B cell (primary cell): ENCODE data around the gene TBC1D1. TPM values are rescaled to one million over a fixed set of nuclear protein-coding genes. Genes with fewer than 3 reads are reported as not detected.

Source experiments
- ATAC-seq: fragments of 200-7000 bp; cut with Tn5 transposase; one replicate; pipeline ENCODE4 v1.10.0; 2021; ENCODE audit warnings: low read depth, mild to moderate bottlenecking, moderate number of reproducible peaks, moderate library complexity
- CTCF ChIA-PET: fragments of 350-600 bp; sonication (Branson Sonifier 250); formaldehyde crosslinking; loops from one replicate; lab custom pipeline; 2021; ENCODE audit warnings: antibody characterized with exemption, inconsistent platforms; lab: Charles Lee
- POLR2A ChIA-PET: fragments of 350-600 bp; sonication (Branson Sonifier 250); formaldehyde crosslinking; loops from one replicate; lab custom pipeline; 2021; ENCODE audit warnings: antibody characterized with exemption; lab: Charles Lee
- DNase-seq: peaks from one replicate; pipeline ENCODE4 v3.0.0; 2013
- H2AFZ ChIP-seq: 2 replicates; pipeline ENCODE4 v1.6.1; 2012; ENCODE audit warnings: mild to moderate bottlenecking, low read depth, low read length; ENCODE audit not compliant: insufficient read depth, poor library complexity, severe bottlenecking
- H3K27ac ChIP-seq, 2 donors: 1 replicate in 1 of 2; 2 replicates in 1 of 2; pipeline ENCODE4 v1.5.1; 2012 to 2013; ENCODE audit warnings: low read length in 2 of 2, mild to moderate bottlenecking in 2 of 2, moderate library complexity in 1 of 2
- H3K27me3 ChIP-seq, 4 experiments: fragments of 200-600 bp in 1 of 4; sonication (generic) in 1 of 4; replicated peaks in 1 of 4; 1 replicate in 2 of 4; 2 replicates in 2 of 4; pipeline versions ENCODE4 v1.6.1 to v1.7.0; 2013 to 2016; ENCODE audit warnings: low read length in 3 of 4, mild to moderate bottlenecking in 2 of 4, mixed read lengths in 1 of 4, moderate library complexity in 1 of 4; ENCODE audit not compliant: insufficient read depth in 4 of 4, control insufficient read depth in 3 of 4; ENCODE audit errors: control extremely low read depth in 1 of 4
- H3K36me3 ChIP-seq, 2 experiments: replicated peaks in 1 of 2; 1 replicate in 1 of 2; 2 replicates in 1 of 2; pipeline versions ENCODE4 v1.6.1 to v1.7.1; 2013; ENCODE audit warnings: low read length in 1 of 2; ENCODE audit not compliant: insufficient read depth in 2 of 2, control insufficient read depth in 1 of 2; ENCODE audit errors: control extremely low read depth in 1 of 2, extremely low read depth in 1 of 2
- H3K4me1 ChIP-seq, 2 donors: fragments of 200-600 bp in 1 of 2; sonication (generic) in 1 of 2; 1 replicate in 1 of 2; 2 replicates in 1 of 2; pipeline versions ENCODE4 v1.5.1 to v1.6.1; 2013 to 2017; ENCODE audit warnings: low read length in 2 of 2; ENCODE audit not compliant: control insufficient read depth in 2 of 2, insufficient read depth in 2 of 2
- H3K4me2 ChIP-seq: replicated peaks from 2 replicates; pipeline ENCODE3; 2012; ENCODE audit warnings: mild to moderate bottlenecking, low read depth, low read length; ENCODE audit not compliant: poor library complexity, severe bottlenecking
- H3K4me3 ChIP-seq, 5 experiments: fragments of 200-600 bp in 1 of 5; sonication (generic) in 1 of 5; 1 replicate in 3 of 5; 2 replicates in 2 of 5; pipeline versions ENCODE4 v1.5.1 to v1.7.0; 2011 to 2016; ENCODE audit warnings: low read length in 4 of 5, mild to moderate bottlenecking in 4 of 5, low read depth in 2 of 5, control low read depth in 1 of 5, moderate library complexity in 1 of 5; ENCODE audit not compliant: insufficient read depth in 1 of 5; ENCODE audit errors: control extremely low read depth in 1 of 5, extremely low read depth in 1 of 5
- H3K79me2 ChIP-seq: fragments of 200-600 bp; sonication (generic); one replicate; pipeline ENCODE4 v1.6.0; 2016; ENCODE audit warnings: low read length; ENCODE audit not compliant: control insufficient read depth, insufficient read depth
- H3K9ac ChIP-seq: fragments of 200-600 bp; sonication (generic); 2 replicates; pipeline ENCODE4 v1.6.1; 2017; ENCODE audit warnings: mild to moderate bottlenecking, low read length, moderate library complexity
- H3K9me3 ChIP-seq, 3 donors: one replicate each; pipeline versions ENCODE4 v1.6.1 to v1.7.1; 2013; ENCODE audit warnings: low read length in 2 of 3; ENCODE audit not compliant: control insufficient read depth in 2 of 3, insufficient read depth in 1 of 3; ENCODE audit errors: control extremely low read depth in 1 of 3
- H4K20me1 ChIP-seq: 2 replicates; pipeline ENCODE4 v1.6.0; 2012; ENCODE audit warnings: mild to moderate bottlenecking, low read length; ENCODE audit not compliant: insufficient read depth, control insufficient read depth, poor library complexity, severe bottlenecking
- H3K27ac Mint-ChIP-seq: one replicate; pipeline ENCODE4 v1.8.0; 2021; ENCODE audit warnings: mixed read lengths
- H3K27me3 Mint-ChIP-seq: one replicate; pipeline ENCODE4 v1.8.0; 2021; ENCODE audit warnings: mixed read lengths
- H3K4me1 Mint-ChIP-seq: one replicate; pipeline ENCODE4 v1.8.0; 2021; ENCODE audit warnings: mixed read lengths
- H3K4me3 Mint-ChIP-seq: one replicate; pipeline ENCODE4 v1.8.0; 2021; ENCODE audit warnings: mixed read lengths
- H3K9me3 Mint-ChIP-seq: one replicate; pipeline ENCODE4 v1.8.0; 2022; ENCODE audit warnings: mixed read lengths; ENCODE audit not compliant: insufficient read depth
- EZH2 ChIP-seq: IDR thresholded peaks from 2 replicates; pipeline ENCODE4 v1.6.1; 2012; ENCODE audit warnings: borderline replicate concordance, low read depth, mild to moderate bottlenecking, moderate library complexity, low read length; ENCODE audit not compliant: insufficient read depth, poor library complexity, severe bottlenecking
- WGBS: methylation state at CpG from one replicate; pipeline ENCODE4 v1.1.5; 2013; ENCODE audit warnings: missing lambda C conversion rate; ENCODE audit not compliant: insufficient coverage; 5-methylcytosine and 5-hydroxymethylcytosine counted together
- intact Hi-C: fragments of 100-400 bp; cut with micrococcal nuclease; formaldehyde crosslinking; loops from one replicate; pipeline ENCODE4 v1.10.0; 2022
- polyA plus RNA-seq: library from polyadenylated mRNA; depleted of rRNA; stranded (reverse); fragments of >200 nt; gene quantifications from 2 replicates; pipeline ENCODE4 v1.2.3, GENCODE V29; 2012
- total RNA-seq, 2 donors: library from RNA; stranded (reverse); fragments of 120-200 nt in 1 of 2; gene quantifications; 1 replicate in 1 of 2; 2 replicates in 1 of 2; pipeline versions ENCODE4 v1.2.3 to v1.2.4, GENCODE V29; 2013 to 2022
- TF ChIP-seq, protein P1 (sequence below): fragments of 200-600 bp; IDR thresholded peaks from one replicate; pipeline ENCODE4 v1.8.0; 2022; ENCODE audit warnings: antibody characterized with exemption, mild to moderate bottlenecking

Gene TBC1D1
- total and polyA plus RNA-seq, 2 donors (not counting 1 experiment from before 2014, with no cell fraction given), result 88.2 to 98.7 TPM

GRCh38 chr4:37951461-37952352 is 60.8 kb downstream of the TBC1D1 start:
- Histone ChIP-seq H3K27me3 (no peaks in the 10 kb centered on the region), H3K36me3 (no peaks in the 10 kb centered on the region), H3K27ac (no peak overlapping the region), H3K9me3 (no peaks in the 10 kb centered on the region), H3K4me2 (no peak overlapping the region), H3K9ac (no peak overlapping the region), H3K4me3 (no peak overlapping the region), H2AFZ (no peak overlapping the region), H3K79me2 (peaks cover 48% of the 10 kb centered on the region), H3K4me1 (peaks cover 8 to 24% of the 10 kb centered on the region in 2 donors), H4K20me1 (peaks cover 42% of the 10 kb centered on the region)
- no peak overlapping the region for H3K27ac Mint-ChIP-seq
- no peak overlapping the region for H3K4me3 Mint-ChIP-seq
- DNase-seq (no peak), ATAC-seq (no peak)
- ChIA-PET POLR2A (interaction anchor here (0.9 kb wide), 1 partner anchor 60 kb away, joined by 3 read pairs; no protein-coding TSS in a partner anchor), CTCF (interaction anchor here (1.0 to 1.1 kb wide), 2 partner anchors 10 to 83 kb away, joined by 3 to 5 read pairs; no protein-coding TSS in a partner anchor)
- H3K27me3 Mint-ChIP-seq, result no peaks in the 10 kb centered on the region
- peaks cover 25% of the 10 kb centered on the region for H3K4me1 Mint-ChIP-seq
- intact Hi-C loops, result no loop called here
- TF ChIP-seq EZH2, result no peak
- TF ChIP-seq, protein P1, sequence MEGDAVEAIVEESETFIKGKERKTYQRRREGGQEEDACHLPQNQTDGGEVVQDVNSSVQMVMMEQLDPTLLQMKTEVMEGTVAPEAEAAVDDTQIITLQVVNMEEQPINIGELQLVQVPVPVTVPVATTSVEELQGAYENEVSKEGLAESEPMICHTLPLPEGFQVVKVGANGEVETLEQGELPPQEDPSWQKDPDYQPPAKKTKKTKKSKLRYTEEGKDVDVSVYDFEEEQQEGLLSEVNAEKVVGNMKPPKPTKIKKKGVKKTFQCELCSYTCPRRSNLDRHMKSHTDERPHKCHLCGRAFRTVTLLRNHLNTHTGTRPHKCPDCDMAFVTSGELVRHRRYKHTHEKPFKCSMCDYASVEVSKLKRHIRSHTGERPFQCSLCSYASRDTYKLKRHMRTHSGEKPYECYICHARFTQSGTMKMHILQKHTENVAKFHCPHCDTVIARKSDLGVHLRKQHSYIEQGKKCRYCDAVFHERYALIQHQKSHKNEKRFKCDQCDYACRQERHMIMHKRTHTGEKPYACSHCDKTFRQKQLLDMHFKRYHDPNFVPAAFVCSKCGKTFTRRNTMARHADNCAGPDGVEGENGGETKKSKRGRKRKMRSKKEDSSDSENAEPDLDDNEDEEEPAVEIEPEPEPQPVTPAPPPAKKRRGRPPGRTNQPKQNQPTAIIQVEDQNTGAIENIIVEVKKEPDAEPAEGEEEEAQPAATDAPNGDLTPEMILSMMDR, result no peak
- 81% methylated on average over 5 of the region's 10 CpGs for WGBS
- H3K9me3 Mint-ChIP-seq, result no peaks in the 10 kb centered on the region

DNA sequence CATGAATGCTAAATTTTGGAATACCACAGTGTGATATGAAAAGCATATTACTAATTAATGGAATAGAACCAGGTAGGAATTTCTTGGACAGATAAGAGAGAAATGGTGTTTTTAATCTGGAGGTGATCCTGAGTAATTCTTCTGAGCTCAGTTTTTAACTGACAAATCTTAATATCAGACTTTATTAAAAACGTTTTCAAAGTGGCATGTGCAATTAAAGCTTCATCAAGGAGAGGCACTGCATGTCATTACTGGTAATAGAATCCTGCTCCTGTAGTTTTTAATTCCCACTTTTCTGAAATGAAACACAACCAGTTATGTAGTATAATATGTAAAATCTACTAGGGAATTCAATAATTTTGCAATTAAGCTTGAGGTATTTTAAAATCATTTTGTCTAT is 62.3 kb downstream of the TBC1D1 start:
- no peak overlapping the region for H3K27ac ChIP-seq
- no peak overlapping the region for H3K4me3 ChIP-seq
- no CpG with 5 or more reads among the region's 1 CpG for WGBS
- CTCF ChIA-PET, result interaction anchor here (1.6 kb wide), 1 partner anchor 18 kb away, joined by 4 read pairs; no protein-coding TSS in a partner anchor
- TF ChIP-seq, protein P1, result no peak
- no peak for TF ChIP-seq EZH2
- H3K4me3 Mint-ChIP-seq, result no peak overlapping the region
- intact Hi-C loops, result no loop called here
- ATAC-seq (no peak), DNase-seq (no peak)
- H3K9me3 Mint-ChIP-seq, result no peaks in the 10 kb centered on the region
- no peaks in the 10 kb centered on the region for H3K9me3 ChIP-seq
- POLR2A ChIA-PET, result no interaction called here
- peaks cover 18% of the 10 kb centered on the region for H3K4me1 Mint-ChIP-seq
- no peaks in the 10 kb centered on the region for H3K27me3 Mint-ChIP-seq
- no peak overlapping the region for H3K9ac ChIP-seq
- H3K79me2 ChIP-seq, result peaks cover 55% of the 10 kb centered on the region
- H3K4me1 ChIP-seq, result peaks cover 4 to 19% of the 10 kb centered on the region in 2 donors
- no peak overlapping the region for H3K4me2 ChIP-seq
- no peak overlapping the region for H3K27ac Mint-ChIP-seq
- no peaks in the 10 kb centered on the region for H3K36me3 ChIP-seq
- no peaks in the 10 kb centered on the region for H3K27me3 ChIP-seq
- H4K20me1 ChIP-seq, result peaks cover 30% of the 10 kb centered on the region
- no peak overlapping the region for H2AFZ ChIP-seq
